K562 (cell line): ENCODE results near the gene APC. TPM values are rescaled to one million over a fixed set of nuclear protein-coding genes. Genes with fewer than 3 reads are reported as not detected.
A peak's percentile ranks its signal among the peaks of the same experiment; 100 is the strongest.

Experiments used
- ATAC-seq: fragments of 200-7000 bp; cut with Tn5 transposase; 3 replicates; pipeline ENCODE4 v1.9.1; 2020; ENCODE audit warnings: moderate library complexity
- BruUV-seq: library from RNA; stranded (reverse); fragments of 400-500 nt; replicated peaks from 2 replicates; lab custom pipeline; 2021; lab: Mats Ljungman, UMichigan
- CTCF ChIA-PET: fragments of 300-600 bp; formaldehyde crosslinking; extraction: SDS; loops from one replicate; lab custom pipeline; 2021; ENCODE audit warnings: low intra/inter-chr PET ratio; lab: Yijun Ruan, JAX
- POLR2A ChIA-PET: fragments of 300-600, 350-650 bp; sonication (Branson Sonifier 250); formaldehyde crosslinking; extraction: SDS; loops from one replicate; lab custom pipeline; 2021; ENCODE audit warnings: antibody characterized with exemption, inconsistent platforms; lab: Yijun Ruan, JAX
- DNase-seq, 4 experiments: peaks; one replicate each; pipeline versions ENCODE4 v3.0.0 to v3.0.0-alpha.2; 2011 to 2018; ENCODE audit warnings: low spot score in 3 of 4, mixed read lengths in 3 of 4; ENCODE audit errors: extremely low read depth in 1 of 4
- FAIRE-seq: peaks from 2 replicates; lab custom pipeline; 2011; peaks lifted over from hg19 to GRCh38; lab: Jason Lieb, UNC
- H2AFZ ChIP-seq: 2 replicates; pipeline ENCODE4 v1.6.0; 2011; ENCODE audit warnings: low read depth, low read length, control low read depth, inconsistent platforms
- H3K27ac ChIP-seq: fragments of 200-600 bp; 3 replicates; pipeline ENCODE4 v1.8.0; 2011; ENCODE audit warnings: low read depth, mild to moderate bottlenecking, control low read depth, inconsistent platforms, low read length, moderate library complexity, mixed read lengths; ENCODE audit errors: extremely low read depth
- H3K27me3 ChIP-seq, 2 experiments: fragments of 300-600 bp in 1 of 2; 2 replicates in 1 of 2; 3 replicates in 1 of 2; pipeline versions ENCODE4 v1.6.0 to v1.8.0; 2011; ENCODE audit warnings: inconsistent platforms in 2 of 2, low read length in 2 of 2, mild to moderate bottlenecking in 1 of 2, mixed read lengths in 1 of 2, moderate library complexity in 1 of 2; ENCODE audit not compliant: control insufficient read depth in 2 of 2, insufficient read depth in 2 of 2
- H3K36me3 ChIP-seq: fragments of 300-600 bp; 3 replicates; pipeline ENCODE4 v1.8.0; 2011; ENCODE audit warnings: mild to moderate bottlenecking, low read length, inconsistent platforms; ENCODE audit not compliant: control insufficient read depth, insufficient read depth
- H3K4me1 ChIP-seq, 2 experiments: fragments of 200-600 bp in 1 of 2; replicated peaks in 1 of 2; 2 replicates in 1 of 2; 3 replicates in 1 of 2; pipeline versions ENCODE4 v1.5.1 to v1.8.0; 2011; ENCODE audit warnings: inconsistent platforms in 2 of 2, low read length in 2 of 2, mild to moderate bottlenecking in 1 of 2, mixed read lengths in 1 of 2, moderate library complexity in 1 of 2; ENCODE audit not compliant: control insufficient read depth in 2 of 2, insufficient read depth in 2 of 2
- H3K4me2 ChIP-seq: 2 replicates; pipeline ENCODE4 v1.6.1; 2011; ENCODE audit warnings: low read length, control low read depth, inconsistent platforms, mixed read lengths; ENCODE audit not compliant: insufficient read depth
- H3K4me3 ChIP-seq: fragments of 200-600 bp; sonication (generic), shearing (Covaris generic); 2 replicates; pipeline ENCODE4 v1.5.1; 2016; ENCODE audit warnings: control low read depth, inconsistent platforms
- H3K79me2 ChIP-seq: fragments of 200-600 bp; 3 replicates; pipeline ENCODE4 v1.8.0; 2011; ENCODE audit warnings: low read length, inconsistent platforms; ENCODE audit not compliant: control insufficient read depth, insufficient read depth
- H3K9ac ChIP-seq, 2 experiments: 2 replicates each; pipeline versions ENCODE4 v1.6.0 to v1.6.1; 2011; ENCODE audit warnings: low read depth in 2 of 2, low read length in 2 of 2, control low read depth in 1 of 2, inconsistent platforms in 1 of 2, mild to moderate bottlenecking in 1 of 2, mixed read lengths in 1 of 2; ENCODE audit not compliant: insufficient read depth in 1 of 2
- H3K9me1 ChIP-seq: one replicate; pipeline ENCODE4 v1.6.0; 2011; ENCODE audit warnings: inconsistent platforms, mild to moderate bottlenecking, low read length, moderate library complexity; ENCODE audit not compliant: control insufficient read depth, insufficient read depth
- H3K9me3 ChIP-seq: replicated peaks from 2 replicates; pipeline ENCODE4 v1.5.1; 2011; ENCODE audit warnings: low read depth, low read length, inconsistent platforms; ENCODE audit not compliant: control insufficient read depth, insufficient read depth
- H4K20me1 ChIP-seq: replicated peaks from 2 replicates; pipeline ENCODE4 v1.6.1; 2011; ENCODE audit warnings: low read length, inconsistent platforms, mixed read lengths; ENCODE audit not compliant: control insufficient read depth, insufficient read depth
- ETS2 ChIP-seq: IDR thresholded peaks from 2 replicates; pipeline ENCODE4 v1.6.1; 2016; ENCODE audit warnings: borderline replicate concordance, missing genetic modification characterization, mild to moderate bottlenecking, moderate library complexity, missing compliant biosample characterization; ENCODE audit not compliant: poor library complexity, severe bottlenecking
- EWSR1 ChIP-seq: fragments of 450-650 bp; IDR thresholded peaks from 2 replicates; pipeline ENCODE4 v1.6.1; 2018; ENCODE audit warnings: borderline replicate concordance, mild to moderate bottlenecking, low read depth, moderate library complexity; ENCODE audit not compliant: partially characterized antibody
- L3MBTL2 ChIP-seq: fragments of 450-650 bp; IDR thresholded peaks from 2 replicates; pipeline ENCODE4 v1.6.1; 2016; ENCODE audit warnings: mild to moderate bottlenecking, moderate library complexity
- MCM7 ChIP-seq, 2 experiments: fragments of 450-650 bp; IDR thresholded peaks; 2 replicates each; pipeline ENCODE4 v1.6.1; 2016 to 2018
- TGIF2 ChIP-seq: sonication (generic); formaldehyde crosslinking; IDR thresholded peaks from 2 replicates; pipeline ENCODE4 v1.8.1; 2022; ENCODE audit warnings: mild to moderate bottlenecking, missing genetic modification reagents, moderate library complexity
- THRB ChIP-seq: fragments of 450-650 bp; formaldehyde crosslinking; conservative IDR thresholded peaks from 2 replicates; pipeline ENCODE4 v1.4.0; 2022; ENCODE audit warnings: mild to moderate bottlenecking, missing genetic modification characterization
- WGBS: fragments of 100-300 bp; shearing (Covaris generic); methylation state at CpG from one replicate; pipeline ENCODE4 v1.1.6; 2016; ENCODE audit warnings: low coverage, mixed read lengths; ENCODE audit not compliant: insufficient coverage; ENCODE audit errors: missing lambda C conversion rate; 5-methylcytosine and 5-hydroxymethylcytosine counted together
- in situ Hi-C: fragments of 300-500 bp; cut with MboI; formaldehyde crosslinking; loops from 4 replicates; pipeline ENCODE4 v1.15.0; 2018; ENCODE audit warnings: inconsistent platforms, mixed read lengths
- intact Hi-C: fragments of 100-400 bp; cut with micrococcal nuclease; formaldehyde crosslinking; loops from 2 replicates; pipeline ENCODE4 v1.14.2; 2022
- polyA plus RNA-seq, 8 experiments: library from polyadenylated mRNA; depleted of rRNA in 4 of 8; stranded (reverse) in 5 of 8; unstranded in 3 of 8; fragments of >200 nt; fragmentation: Nextera tagmentation in 2 of 8; fragmentation: Illumina TruSeq in 1 of 8; extraction: Ambion mirVana in 2 of 8; extraction: Trizol in 1 of 8; gene quantifications; 2 replicates each; pipeline versions ENCODE4 v1.2.1 to v1.2.3, GENCODE V29; 2011 to 2014; ENCODE audit warnings: inconsistent platforms in 1 of 8, missing spikeins in 1 of 8
- total RNA-seq, 7 experiments: library from RNA; depleted of rRNA in 6 of 7; stranded (reverse); fragments of >200 nt in 6 of 7; fragmentation: Illumina TruSeq in 2 of 7; extraction: Trizol in 2 of 7; gene quantifications; 2 replicates each; pipeline versions ENCODE4 v1.2.1 to v1.2.3, GENCODE V29; 2011 to 2021; ENCODE audit warnings: low replicate concordance in 1 of 7
- TF ChIP-seq, protein P1 (sequence below): fragments of 450-650 bp; IDR thresholded peaks from 2 replicates; pipeline ENCODE4 v1.6.1; 2016; ENCODE audit warnings: mild to moderate bottlenecking, moderate library complexity
- TF ChIP-seq, protein P2 (sequence below): sonication (generic); IDR thresholded peaks from 2 replicates; pipeline ENCODE4 v1.6.1; 2016

Gene APC
- total and polyA plus RNA-seq, 9 of the 15 experiments (the other 6 are each of a cell fraction or from before 2014, with no cell fraction given) = 5.7 to 29.5 (median 15.4) TPM

GRCh38 chr5:112742424-112742823 lies 4.7 kb downstream of the APC start:
- Histone ChIP-seq H3K9ac (peak overlapping the region in 1 of 2 experiments; percentile 38; a peak in 2 of 4 replicates), H3K9me1 (no peaks in the 10 kb centered on the region), H3K4me1 (peaks cover 12 to 15% of the 10 kb centered on the region in 2 experiments; a peak in 4 of 5 replicates), H3K27me3 (no peaks in the 10 kb centered on the region), H3K4me3 (0 out of 2 replicates have a peak overlapping the region, but pooled peaks have one; percentile 4), H3K4me2 (peak overlapping the region; percentile 70), H2AFZ (peak overlapping the region; percentile 72), H3K27ac (peak overlapping the region; percentile 70; the same call in 2 of the 3 replicates), H3K79me2 (peaks cover 80% of the 10 kb centered on the region), H4K20me1 (no peaks in the 10 kb centered on the region), H3K9me3 (no peaks in the 10 kb centered on the region), H3K36me3 (peaks cover 4% of the 10 kb centered on the region; the same call in 1 of the 3 replicates)
- intact Hi-C loops = loop anchor here (5.0 kb wide), 2 partner anchors 180 to 195 kb away; partner anchors contain the start of gene REEP5
- FAIRE-seq (peak; percentile 93), ATAC-seq (peak; percentile 76), DNase-seq (peak in 2 of 4 experiments; percentile 46 to 82)
- BruUV-seq = no TSS peak
- 2% methylated on average over 3 of the region's 3 CpGs for WGBS
- ChIA-PET CTCF (no interaction called here), POLR2A (interaction anchor here (1.0 kb wide), 1 partner anchor 31 kb away, joined by 4 read pairs; no protein-coding TSS in a partner anchor)
- in situ Hi-C loops = no loop called here
- TF ChIP-seq, protein P1, sequence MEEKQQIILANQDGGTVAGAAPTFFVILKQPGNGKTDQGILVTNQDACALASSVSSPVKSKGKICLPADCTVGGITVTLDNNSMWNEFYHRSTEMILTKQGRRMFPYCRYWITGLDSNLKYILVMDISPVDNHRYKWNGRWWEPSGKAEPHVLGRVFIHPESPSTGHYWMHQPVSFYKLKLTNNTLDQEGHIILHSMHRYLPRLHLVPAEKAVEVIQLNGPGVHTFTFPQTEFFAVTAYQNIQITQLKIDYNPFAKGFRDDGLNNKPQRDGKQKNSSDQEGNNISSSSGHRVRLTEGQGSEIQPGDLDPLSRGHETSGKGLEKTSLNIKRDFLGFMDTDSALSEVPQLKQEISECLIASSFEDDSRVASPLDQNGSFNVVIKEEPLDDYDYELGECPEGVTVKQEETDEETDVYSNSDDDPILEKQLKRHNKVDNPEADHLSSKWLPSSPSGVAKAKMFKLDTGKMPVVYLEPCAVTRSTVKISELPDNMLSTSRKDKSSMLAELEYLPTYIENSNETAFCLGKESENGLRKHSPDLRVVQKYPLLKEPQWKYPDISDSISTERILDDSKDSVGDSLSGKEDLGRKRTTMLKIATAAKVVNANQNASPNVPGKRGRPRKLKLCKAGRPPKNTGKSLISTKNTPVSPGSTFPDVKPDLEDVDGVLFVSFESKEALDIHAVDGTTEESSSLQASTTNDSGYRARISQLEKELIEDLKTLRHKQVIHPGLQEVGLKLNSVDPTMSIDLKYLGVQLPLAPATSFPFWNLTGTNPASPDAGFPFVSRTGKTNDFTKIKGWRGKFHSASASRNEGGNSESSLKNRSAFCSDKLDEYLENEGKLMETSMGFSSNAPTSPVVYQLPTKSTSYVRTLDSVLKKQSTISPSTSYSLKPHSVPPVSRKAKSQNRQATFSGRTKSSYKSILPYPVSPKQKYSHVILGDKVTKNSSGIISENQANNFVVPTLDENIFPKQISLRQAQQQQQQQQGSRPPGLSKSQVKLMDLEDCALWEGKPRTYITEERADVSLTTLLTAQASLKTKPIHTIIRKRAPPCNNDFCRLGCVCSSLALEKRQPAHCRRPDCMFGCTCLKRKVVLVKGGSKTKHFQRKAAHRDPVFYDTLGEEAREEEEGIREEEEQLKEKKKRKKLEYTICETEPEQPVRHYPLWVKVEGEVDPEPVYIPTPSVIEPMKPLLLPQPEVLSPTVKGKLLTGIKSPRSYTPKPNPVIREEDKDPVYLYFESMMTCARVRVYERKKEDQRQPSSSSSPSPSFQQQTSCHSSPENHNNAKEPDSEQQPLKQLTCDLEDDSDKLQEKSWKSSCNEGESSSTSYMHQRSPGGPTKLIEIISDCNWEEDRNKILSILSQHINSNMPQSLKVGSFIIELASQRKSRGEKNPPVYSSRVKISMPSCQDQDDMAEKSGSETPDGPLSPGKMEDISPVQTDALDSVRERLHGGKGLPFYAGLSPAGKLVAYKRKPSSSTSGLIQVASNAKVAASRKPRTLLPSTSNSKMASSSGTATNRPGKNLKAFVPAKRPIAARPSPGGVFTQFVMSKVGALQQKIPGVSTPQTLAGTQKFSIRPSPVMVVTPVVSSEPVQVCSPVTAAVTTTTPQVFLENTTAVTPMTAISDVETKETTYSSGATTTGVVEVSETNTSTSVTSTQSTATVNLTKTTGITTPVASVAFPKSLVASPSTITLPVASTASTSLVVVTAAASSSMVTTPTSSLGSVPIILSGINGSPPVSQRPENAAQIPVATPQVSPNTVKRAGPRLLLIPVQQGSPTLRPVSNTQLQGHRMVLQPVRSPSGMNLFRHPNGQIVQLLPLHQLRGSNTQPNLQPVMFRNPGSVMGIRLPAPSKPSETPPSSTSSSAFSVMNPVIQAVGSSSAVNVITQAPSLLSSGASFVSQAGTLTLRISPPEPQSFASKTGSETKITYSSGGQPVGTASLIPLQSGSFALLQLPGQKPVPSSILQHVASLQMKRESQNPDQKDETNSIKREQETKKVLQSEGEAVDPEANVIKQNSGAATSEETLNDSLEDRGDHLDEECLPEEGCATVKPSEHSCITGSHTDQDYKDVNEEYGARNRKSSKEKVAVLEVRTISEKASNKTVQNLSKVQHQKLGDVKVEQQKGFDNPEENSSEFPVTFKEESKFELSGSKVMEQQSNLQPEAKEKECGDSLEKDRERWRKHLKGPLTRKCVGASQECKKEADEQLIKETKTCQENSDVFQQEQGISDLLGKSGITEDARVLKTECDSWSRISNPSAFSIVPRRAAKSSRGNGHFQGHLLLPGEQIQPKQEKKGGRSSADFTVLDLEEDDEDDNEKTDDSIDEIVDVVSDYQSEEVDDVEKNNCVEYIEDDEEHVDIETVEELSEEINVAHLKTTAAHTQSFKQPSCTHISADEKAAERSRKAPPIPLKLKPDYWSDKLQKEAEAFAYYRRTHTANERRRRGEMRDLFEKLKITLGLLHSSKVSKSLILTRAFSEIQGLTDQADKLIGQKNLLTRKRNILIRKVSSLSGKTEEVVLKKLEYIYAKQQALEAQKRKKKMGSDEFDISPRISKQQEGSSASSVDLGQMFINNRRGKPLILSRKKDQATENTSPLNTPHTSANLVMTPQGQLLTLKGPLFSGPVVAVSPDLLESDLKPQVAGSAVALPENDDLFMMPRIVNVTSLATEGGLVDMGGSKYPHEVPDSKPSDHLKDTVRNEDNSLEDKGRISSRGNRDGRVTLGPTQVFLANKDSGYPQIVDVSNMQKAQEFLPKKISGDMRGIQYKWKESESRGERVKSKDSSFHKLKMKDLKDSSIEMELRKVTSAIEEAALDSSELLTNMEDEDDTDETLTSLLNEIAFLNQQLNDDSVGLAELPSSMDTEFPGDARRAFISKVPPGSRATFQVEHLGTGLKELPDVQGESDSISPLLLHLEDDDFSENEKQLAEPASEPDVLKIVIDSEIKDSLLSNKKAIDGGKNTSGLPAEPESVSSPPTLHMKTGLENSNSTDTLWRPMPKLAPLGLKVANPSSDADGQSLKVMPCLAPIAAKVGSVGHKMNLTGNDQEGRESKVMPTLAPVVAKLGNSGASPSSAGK = 0 out of 2 replicates have a peak, but pooled peaks have one; percentile 17
- TF ChIP-seq TGIF2 (CRISPR knock-in tag) = no peak
- TF ChIP-seq, protein P2, sequence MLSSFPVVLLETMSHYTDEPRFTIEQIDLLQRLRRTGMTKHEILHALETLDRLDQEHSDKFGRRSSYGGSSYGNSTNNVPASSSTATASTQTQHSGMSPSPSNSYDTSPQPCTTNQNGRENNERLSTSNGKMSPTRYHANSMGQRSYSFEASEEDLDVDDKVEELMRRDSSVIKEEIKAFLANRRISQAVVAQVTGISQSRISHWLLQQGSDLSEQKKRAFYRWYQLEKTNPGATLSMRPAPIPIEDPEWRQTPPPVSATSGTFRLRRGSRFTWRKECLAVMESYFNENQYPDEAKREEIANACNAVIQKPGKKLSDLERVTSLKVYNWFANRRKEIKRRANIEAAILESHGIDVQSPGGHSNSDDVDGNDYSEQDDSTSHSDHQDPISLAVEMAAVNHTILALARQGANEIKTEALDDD = peak; percentile 58
- no peak for TF ChIP-seq ETS2 (tag)
- TF ChIP-seq EWSR1 = no peak
- TF ChIP-seq THRB (CRISPR knock-in tag) = no peak
- TF ChIP-seq MCM7 (IDR thresholded peaks at IDR 0.05) = no peak
- peak; percentile 54 for TF ChIP-seq L3MBTL2
